GM18861 (cell line): ENCODE data around the gene RNU5B-1.

Source experiments
- ATAC-seq: cut with Tn5 transposase; IDR thresholded peaks from one replicate; pipeline ENCODE4 v1.9.1; 2021; ENCODE audit not compliant: unreplicated experiment

RNU5B-1 gene

GRCh38 chr15:65287520-65287855 is 17.0 kb upstream of the RNU5B-1 start:
- no peak for ATAC-seq

DNA sequence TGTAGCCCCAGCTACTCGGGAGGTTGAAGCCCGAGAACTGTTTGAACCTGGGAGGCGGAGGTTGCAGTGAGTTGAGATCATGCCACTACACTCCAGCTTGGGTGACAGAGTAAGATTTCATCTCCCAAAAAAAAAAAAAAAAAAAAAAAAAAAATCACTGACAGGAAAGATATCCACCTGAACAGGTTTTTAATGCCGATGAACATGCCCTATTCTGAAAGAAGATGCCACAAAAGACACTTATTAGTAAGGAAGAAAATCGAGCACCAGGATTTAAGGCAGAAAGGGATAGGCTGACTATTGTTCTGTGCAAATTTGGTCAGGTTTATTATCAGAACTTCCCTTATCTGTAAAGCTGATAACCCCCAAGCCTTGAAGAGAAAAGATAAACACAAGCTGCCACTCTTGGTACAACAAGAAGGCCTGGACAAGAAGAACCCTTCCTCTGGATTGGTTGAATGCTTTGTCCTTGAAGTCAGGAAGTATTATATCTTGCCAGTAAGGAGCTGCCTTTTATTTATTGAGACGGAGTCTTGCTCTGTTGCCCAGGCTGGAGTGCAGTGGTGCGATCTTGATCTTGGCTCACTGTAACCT is 15.1 kb upstream of the RNU5B-1 start:
- ATAC-seq: no peak

DNA sequence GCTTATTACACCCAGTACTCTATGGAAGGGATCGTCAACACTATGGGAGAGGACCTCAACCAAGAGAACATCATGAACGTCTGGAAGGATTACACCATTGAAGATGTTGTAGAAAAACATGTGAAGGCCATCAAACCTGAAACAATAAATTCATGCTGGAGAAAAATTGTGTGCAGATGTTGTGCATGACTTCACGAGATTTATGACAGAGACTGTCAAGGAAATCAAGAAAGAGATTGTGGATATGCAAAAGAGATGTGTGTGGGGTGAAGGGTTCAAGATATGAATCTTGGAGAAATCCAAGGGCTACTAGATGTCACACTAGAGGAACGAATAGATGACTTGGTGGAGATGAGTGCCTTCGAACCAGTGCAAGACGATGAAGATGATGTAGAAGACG is 14.2 kb upstream of the RNU5B-1 start:
- ATAC-seq: no peak

- ATAC-seq: no peak
These were observed 11.4 kb upstream of the RNU5B-1 start for GRCh38 chr15:65292938-65293518.

DNA sequence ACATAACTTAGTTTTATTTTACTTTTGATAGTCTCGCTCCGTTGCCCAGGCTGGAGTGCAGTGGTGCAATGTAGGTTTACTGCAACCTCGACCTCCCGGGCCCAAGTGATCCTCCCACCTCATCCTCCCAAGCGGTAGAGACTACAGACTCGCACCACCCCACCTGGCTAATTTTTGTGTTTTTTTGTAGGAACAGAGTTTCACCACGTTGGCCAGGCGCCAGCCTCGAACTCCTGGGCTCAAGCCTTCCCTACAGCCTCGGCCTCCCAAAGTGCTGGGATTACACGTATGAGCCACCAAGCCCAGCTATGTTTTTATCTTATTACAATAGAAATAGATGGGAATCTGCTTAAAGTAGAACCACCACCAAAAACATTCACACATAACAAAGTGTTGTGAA is 5.7 kb upstream of the RNU5B-1 start:
- no peak for ATAC-seq

DNA sequence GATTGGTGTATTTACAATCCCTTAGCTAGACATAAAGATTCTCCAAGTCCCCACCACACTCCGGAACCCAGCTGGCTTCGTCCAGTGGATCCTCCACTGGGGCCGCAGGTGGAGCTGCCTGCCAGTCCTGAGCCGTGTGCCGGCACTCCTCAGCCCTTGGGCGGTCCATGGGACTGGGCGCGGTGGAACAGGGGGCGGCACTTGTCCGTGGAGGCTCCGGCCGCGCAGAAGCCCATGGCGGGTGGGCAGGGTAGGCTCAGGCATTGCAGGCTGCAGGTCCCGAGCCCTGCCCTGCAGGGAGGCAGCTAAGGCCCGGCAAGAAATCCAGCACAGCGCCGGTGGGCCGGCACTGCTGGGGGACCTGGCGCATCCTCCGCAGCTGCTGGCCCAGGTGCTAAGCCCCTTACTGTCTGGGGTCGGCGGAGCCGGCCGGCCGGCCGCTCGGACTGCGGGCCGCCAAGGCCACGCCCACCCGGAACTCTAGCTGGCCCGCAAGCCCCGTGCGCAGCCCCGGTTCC is 3.5 kb upstream of the RNU5B-1 start:
- ATAC-seq: no peak

- ATAC-seq: no peak
These were observed 2.4 kb upstream of the RNU5B-1 start for GRCh38 chr15:65302061-65302460.

- ATAC-seq: no peak
These were observed 643 bp upstream of the RNU5B-1 start for GRCh38 chr15:65303687-65304380.

DNA sequence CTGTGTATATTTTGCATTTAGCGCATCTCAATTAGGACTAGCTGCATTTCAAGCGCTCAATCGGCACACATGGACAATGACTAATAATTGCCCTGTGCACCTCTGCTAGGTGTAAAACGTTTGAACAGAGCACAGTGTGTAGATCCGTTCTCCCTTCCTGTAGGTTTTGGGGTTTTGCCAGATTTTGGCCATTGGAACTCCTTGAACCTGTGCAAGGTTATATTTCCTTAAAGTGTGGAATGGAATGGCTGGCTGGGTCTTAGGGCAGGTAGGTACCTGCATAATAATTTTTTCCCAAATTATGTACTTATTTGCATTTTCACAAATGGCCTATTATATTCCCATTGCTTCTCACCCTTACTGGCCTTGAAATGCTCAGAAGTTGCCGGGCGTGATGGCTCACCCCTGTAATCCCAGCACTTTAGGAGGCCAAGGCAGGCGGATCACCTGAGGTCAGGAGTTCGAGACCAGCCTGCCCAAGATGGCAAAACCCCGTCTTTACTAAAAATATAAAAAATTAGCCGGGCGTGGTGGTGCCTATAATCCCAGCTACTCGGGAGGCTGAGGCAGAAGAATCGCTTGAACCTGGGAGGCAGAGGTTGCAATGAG is 777 bp downstream of the RNU5B-1 start:
- no peak for ATAC-seq

GRCh38 chr15:65305776-65306175 is 1.3 kb downstream of the RNU5B-1 start:
- no peak for ATAC-seq

- no peak for ATAC-seq
These were observed 2.1 kb downstream of the RNU5B-1 start for GRCh38 chr15:65306551-65306950.

DNA sequence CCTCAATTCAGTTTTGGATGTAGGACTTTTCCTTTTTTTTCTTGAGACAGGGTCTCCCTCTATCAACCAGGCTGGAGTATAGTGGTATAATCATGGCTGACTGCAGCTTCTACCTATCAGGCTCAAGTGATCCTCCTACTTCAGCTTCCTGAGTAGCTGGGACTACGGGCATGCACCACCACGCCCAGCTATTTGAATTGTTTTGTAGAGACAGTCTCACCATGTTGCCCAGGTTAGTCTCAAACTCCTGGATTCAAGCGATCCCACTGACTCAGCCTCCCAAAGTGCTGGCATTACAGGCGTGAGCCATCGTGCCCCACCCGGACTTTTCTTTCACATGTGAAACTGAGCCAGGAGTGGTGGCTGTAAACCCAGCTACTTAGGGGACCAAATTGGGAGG is 3.5 kb downstream of the RNU5B-1 start:
- no peak for ATAC-seq

DNA sequence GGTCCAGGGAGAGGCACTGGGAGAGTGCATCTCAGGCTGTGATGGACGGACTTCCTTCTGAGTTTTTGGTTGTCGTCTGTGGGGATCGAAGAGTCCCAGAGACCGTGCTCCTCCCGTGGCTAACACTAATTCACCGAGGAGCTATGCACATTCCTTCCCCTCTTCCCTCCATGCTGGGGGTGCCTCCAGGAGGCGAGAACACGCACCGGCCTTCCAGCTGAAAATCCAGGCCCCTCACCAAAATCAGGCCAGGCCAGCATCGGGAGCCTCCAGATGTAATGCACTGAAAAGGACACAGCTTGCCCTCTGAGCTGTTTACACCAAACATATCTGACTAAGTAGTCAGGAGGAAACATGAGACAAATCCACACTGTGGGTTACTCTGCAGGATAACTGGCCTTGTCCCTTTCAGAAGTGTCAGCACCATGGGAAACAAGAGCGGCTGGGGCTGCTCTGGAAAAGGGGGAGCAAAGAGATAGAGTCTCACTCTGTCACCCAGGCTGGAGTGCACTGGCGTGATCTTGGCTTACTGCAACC is 5.5 kb downstream of the RNU5B-1 start:
- no peak for ATAC-seq

DNA sequence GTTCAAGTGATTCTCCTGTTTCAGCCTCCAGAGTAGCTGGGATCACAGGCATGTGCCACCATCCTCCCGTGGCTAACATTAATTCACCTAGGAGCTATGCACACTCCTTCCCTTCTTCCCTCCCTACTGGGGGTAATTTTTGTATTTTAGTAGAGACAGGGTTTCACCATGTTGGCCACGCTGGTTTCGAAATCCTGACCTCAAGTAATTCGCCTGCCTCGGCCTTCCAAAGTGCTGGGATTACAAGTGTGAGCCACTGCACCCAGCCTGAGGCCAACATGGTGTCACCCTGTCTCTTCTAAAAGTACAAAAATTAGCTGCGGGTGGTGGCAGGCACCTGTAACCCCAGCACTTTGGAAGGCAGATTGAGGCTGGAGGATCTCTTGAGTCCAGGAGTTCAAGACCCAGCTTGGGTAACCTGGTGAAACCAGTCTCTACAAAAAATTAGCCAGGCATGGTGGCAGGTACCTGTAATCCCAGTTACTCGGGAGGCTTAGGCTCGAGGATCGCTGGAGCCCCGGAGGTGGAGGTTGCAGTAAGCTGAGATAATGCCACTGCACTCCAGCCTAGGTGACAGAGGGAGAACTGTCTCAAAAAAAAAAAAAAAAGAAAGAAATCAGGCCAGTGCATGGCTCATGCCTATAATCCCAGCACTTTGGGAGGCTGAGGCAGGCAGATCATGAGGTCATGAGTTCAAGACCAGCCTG is 6.1 kb downstream of the RNU5B-1 start:
- ATAC-seq: no peak

DNA sequence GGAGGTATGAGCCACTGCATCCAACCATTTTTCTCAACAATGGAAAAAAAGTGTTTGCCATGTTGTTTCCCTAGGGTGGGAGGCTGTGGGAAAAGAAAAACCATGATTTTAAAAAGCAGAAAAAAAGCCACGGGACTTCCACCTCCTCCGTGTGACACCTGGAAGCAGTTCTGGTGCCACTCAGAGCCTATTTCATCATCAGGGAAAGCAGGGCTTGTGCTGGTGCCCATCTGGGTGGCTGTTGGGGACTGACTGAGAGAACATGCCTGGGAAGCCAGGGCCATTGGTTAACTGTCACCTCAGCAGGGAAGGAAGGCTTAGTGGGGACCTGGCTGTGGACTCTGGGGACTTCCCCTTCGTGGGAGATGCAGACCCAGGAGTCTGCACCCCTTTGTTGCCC is 7.3 kb downstream of the RNU5B-1 start:
- ATAC-seq: no peak

- no peak for ATAC-seq
These were observed 8.0 kb downstream of the RNU5B-1 start for GRCh38 chr15:65312400-65312916.

DNA sequence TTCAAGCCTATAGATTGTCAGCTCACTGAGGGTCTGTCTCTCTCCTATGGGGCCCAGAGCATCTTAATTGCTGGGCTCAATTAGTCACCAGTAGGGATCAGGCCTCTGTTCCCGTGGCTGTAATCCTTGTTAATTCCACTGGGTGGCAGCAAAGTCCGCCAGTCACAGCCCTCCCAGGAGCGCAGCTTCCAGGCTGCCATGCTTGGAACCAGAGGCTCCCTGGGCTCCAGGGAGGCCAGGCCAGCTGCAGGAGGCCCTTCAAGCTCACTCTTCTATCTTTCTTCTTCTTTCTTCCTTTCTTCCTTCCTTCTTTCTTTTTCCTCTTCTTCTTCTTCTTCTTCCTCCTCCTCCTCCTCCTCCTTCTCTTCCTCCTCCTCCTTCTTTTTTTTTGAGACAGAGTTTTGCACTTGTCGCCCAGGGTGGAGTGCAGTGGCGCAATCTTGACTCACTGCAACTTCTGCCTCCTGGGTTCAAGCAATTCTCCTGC is 14.4 kb downstream of the RNU5B-1 start:
- peak; percentile 52 for ATAC-seq

- no peak for ATAC-seq
These were observed 18.6 kb downstream of the RNU5B-1 start for GRCh38 chr15:65323071-65323511.

- ATAC-seq: no peak
These were observed 21.6 kb downstream of the RNU5B-1 start for GRCh38 chr15:65326117-65326526.

DNA sequence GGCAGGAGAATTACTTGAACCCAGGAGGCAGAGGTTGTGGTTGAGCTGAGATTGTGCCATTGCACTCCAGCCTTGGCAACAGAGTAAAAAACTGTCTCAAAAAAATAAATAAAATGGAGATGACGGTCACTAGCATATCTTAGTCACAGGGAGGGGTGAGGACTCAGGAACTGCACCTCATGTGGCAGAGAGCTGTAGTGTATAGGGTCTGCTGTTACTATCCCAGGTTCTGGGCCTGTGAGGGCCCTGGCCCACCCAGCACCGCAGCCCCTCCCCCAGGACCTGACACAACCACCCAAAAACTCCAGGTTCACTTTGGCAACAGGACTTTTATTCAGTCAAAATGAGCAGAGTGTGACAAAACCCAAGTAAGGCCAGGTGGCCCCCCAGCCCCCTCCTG is 22.3 kb downstream of the RNU5B-1 start:
- ATAC-seq: no peak
